Measurements from ENCODE around the gene AKT1.
"Not testable (repeated sequence)": the region's sequence is repeated elsewhere in the genome, so short reads cannot be mapped to it uniquely, and the experiment has no call there.

The AKT1 gene

GRCh38 chr14:104751539-104752422 lies 43.8 kb downstream of the AKT1 start:
- no peak for DNase-seq

- DNase-seq = not testable (repeated sequence)
These were observed 44.8 kb downstream of the AKT1 start for GRCh38 chr14:104750753-104751057.

- DNase-seq = no peak
These were observed 45.3 kb downstream of the AKT1 start for GRCh38 chr14:104750056-104750752.

GRCh38 chr14:104749111-104749649 lies 46.4 kb downstream of the AKT1 start:
- DNase-seq = peak; percentile 68

GRCh38 chr14:104747876-104748275 lies 47.7 kb downstream of the AKT1 start:
- no peak for DNase-seq

GRCh38 chr14:104746934-104747481 lies 48.5 kb downstream of the AKT1 start:
- peak; percentile 12 for DNase-seq

GRCh38 chr14:104746071-104746545 lies 49.4 kb downstream of the AKT1 start:
- DNase-seq = peak; percentile 27

- no peak for DNase-seq
These were observed 50.1 kb downstream of the AKT1 start for GRCh38 chr14:104745431-104745830.

- no peak for DNase-seq
These were observed 51.1 kb downstream of the AKT1 start for GRCh38 chr14:104744484-104744883.

GRCh38 chr14:104743461-104744380 lies 51.8 kb downstream of the AKT1 start:
- DNase-seq = no peak

GRCh38 chr14:104742586-104743455 lies 52.7 kb downstream of the AKT1 start:
- DNase-seq = no peak

GRCh38 chr14:104741803-104742251 lies 53.7 kb downstream of the AKT1 start:
- no peak for DNase-seq

GRCh38 chr14:104741108-104741802 lies 54.3 kb downstream of the AKT1 start:
- DNase-seq = no peak

- DNase-seq = no peak
These were observed 55.7 kb downstream of the AKT1 start for GRCh38 chr14:104739546-104740516.

- no peak for DNase-seq
These were observed 56.5 kb downstream of the AKT1 start for GRCh38 chr14:104739026-104739425.

GRCh38 chr14:104738375-104739019 lies 57.1 kb downstream of the AKT1 start:
- DNase-seq = no peak

GRCh38 chr14:104735830-104736642 lies 59.5 kb downstream of the AKT1 start:
- DNase-seq = no peak
